ENCODE measurements around the gene PAQR5.

DNA sequence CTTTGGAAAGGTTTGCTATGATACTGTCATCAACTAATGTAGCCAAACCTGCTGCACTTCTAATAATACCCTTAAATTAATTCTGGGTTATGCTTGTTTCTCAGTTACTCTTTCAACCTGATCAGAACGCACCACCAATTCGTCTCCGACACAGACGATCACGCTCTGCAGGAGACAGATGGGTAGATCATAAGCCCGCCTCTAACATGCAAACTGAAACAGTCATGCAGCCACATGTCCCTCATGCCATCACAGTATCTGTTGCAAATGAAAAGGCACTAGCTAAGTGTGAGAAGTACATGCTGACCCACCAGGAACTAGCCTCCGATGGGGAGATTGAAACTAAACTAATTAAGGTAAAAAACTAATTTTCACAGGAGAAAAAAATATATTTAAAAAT lies 146.0 kb downstream of the PAQR5 start:
- TF ChIP-seq, protein P1, sequence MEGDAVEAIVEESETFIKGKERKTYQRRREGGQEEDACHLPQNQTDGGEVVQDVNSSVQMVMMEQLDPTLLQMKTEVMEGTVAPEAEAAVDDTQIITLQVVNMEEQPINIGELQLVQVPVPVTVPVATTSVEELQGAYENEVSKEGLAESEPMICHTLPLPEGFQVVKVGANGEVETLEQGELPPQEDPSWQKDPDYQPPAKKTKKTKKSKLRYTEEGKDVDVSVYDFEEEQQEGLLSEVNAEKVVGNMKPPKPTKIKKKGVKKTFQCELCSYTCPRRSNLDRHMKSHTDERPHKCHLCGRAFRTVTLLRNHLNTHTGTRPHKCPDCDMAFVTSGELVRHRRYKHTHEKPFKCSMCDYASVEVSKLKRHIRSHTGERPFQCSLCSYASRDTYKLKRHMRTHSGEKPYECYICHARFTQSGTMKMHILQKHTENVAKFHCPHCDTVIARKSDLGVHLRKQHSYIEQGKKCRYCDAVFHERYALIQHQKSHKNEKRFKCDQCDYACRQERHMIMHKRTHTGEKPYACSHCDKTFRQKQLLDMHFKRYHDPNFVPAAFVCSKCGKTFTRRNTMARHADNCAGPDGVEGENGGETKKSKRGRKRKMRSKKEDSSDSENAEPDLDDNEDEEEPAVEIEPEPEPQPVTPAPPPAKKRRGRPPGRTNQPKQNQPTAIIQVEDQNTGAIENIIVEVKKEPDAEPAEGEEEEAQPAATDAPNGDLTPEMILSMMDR (IDR thresholded peaks at IDR 0.05; ENCODE audit: insufficient read depth, low read length, poor library complexity, severe bottlenecking) = no peak
- TF ChIP-seq EZH2phosphoT487 (conservative IDR thresholded peaks at IDR 0.05; ENCODE audit: low read length) = no peak
